Kidney epithelial cell (primary cell): ENCODE results near the gene PCLO. TPM values are rescaled to one million over a fixed set of nuclear protein-coding genes. Genes with fewer than 3 reads are reported as not detected.
A peak's percentile ranks its signal among the peaks of the same experiment; 100 is the strongest.

Experiments used
- DNase-seq: peaks from one replicate; pipeline ENCODE4 v3.0.0-alpha.2; 2010; ENCODE audit warnings: low read depth
- H3K27me3 ChIP-seq: 2 replicates; pipeline ENCODE4 v1.6.0; 2011; ENCODE audit warnings: low read length; ENCODE audit not compliant: control insufficient read depth, insufficient read depth
- H3K36me3 ChIP-seq: 2 replicates; pipeline ENCODE4 v1.5.1; 2011; ENCODE audit warnings: low read length; ENCODE audit not compliant: control insufficient read depth, insufficient read depth
- H3K4me3 ChIP-seq: 2 replicates; pipeline ENCODE4 v1.5.1; 2011; ENCODE audit warnings: low read depth, mild to moderate bottlenecking, control low read depth, low read length
- CTCF ChIP-seq: IDR thresholded peaks from 2 replicates; pipeline ENCODE4 v1.5.1; 2011; ENCODE audit warnings: mild to moderate bottlenecking, moderate library complexity, low read length, control low read depth, inconsistent platforms; ENCODE audit not compliant: insufficient read depth, poor library complexity, severe bottlenecking
- total RNA-seq: library from RNA; depleted of rRNA; stranded (reverse); fragments of >200 nt; gene quantifications from 2 replicates; pipeline ENCODE4 v1.2.3, GENCODE V29; 2015

Gene PCLO
- total RNA-seq, 1 donor from 2014 or later, result 4.7 TPM

GRCh38 chr7:82745820-82746219, 416.9 kb downstream of the PCLO start:
- Histone ChIP-seq H3K27me3 (no peaks in the 10 kb centered on the region), H3K36me3 (no peaks in the 10 kb centered on the region), H3K4me3 (no peak overlapping the region)
- no peak for TF ChIP-seq CTCF
- DNase-seq, result no peak

- DNase-seq, result no peak
- no peaks in the 10 kb centered on the region for H3K36me3 ChIP-seq
- H3K4me3 ChIP-seq, result no peak overlapping the region
- H3K27me3 ChIP-seq, result no peaks in the 10 kb centered on the region
- TF ChIP-seq CTCF, result no peak
These were observed 417.6 kb downstream of the PCLO start for GRCh38 chr7:82745117-82745516.

GRCh38 chr7:82742163-82742562, 420.5 kb downstream of the PCLO start:
- no peak for DNase-seq
- H3K27me3 ChIP-seq, result no peaks in the 10 kb centered on the region
- no peak overlapping the region for H3K4me3 ChIP-seq
- TF ChIP-seq CTCF, result no peak
- no peaks in the 10 kb centered on the region for H3K36me3 ChIP-seq

GRCh38 chr7:82741493-82741892, 421.2 kb downstream of the PCLO start:
- no peak for TF ChIP-seq CTCF
- Histone ChIP-seq H3K36me3 (no peaks in the 10 kb centered on the region), H3K27me3 (no peaks in the 10 kb centered on the region), H3K4me3 (no peak overlapping the region)
- DNase-seq, result no peak

- H3K4me3 ChIP-seq, result no peak overlapping the region
- no peak for DNase-seq
- TF ChIP-seq CTCF, result peak; percentile 85
- H3K36me3 ChIP-seq, result no peaks in the 10 kb centered on the region
- no peaks in the 10 kb centered on the region for H3K27me3 ChIP-seq
These were observed 422.3 kb downstream of the PCLO start for GRCh38 chr7:82740246-82740848.

GRCh38 chr7:82736633-82737032, 426.1 kb downstream of the PCLO start:
- H3K36me3 ChIP-seq, result no peaks in the 10 kb centered on the region
- DNase-seq, result no peak
- no peak overlapping the region for H3K4me3 ChIP-seq
- no peak for TF ChIP-seq CTCF
- no peaks in the 10 kb centered on the region for H3K27me3 ChIP-seq
